H9 (cell line): ENCODE measurements around the gene JAML. TPM values are rescaled to one million over a fixed set of nuclear protein-coding genes. Genes with fewer than 3 reads are reported as not detected.

ENCODE experiments used
- DNase-seq: peaks from one replicate; pipeline ENCODE4 v3.0.0-alpha.2; 2017
- H2AFZ ChIP-seq: one replicate; pipeline ENCODE4 v1.6.1; 2013; ENCODE audit warnings: mild to moderate bottlenecking, low read length, control low read depth, moderate library complexity
- H2AK5ac ChIP-seq: 2 replicates; pipeline ENCODE4 v1.6.1; 2013; ENCODE audit warnings: low read length, control low read depth, mixed read lengths; ENCODE audit not compliant: insufficient read length
- H2BK120ac ChIP-seq: one replicate; pipeline ENCODE4 v1.6.1; 2013; ENCODE audit warnings: low read depth, mild to moderate bottlenecking, low read length, control low read depth, inconsistent platforms; ENCODE audit not compliant: poor library complexity, severe bottlenecking
- H2BK12ac ChIP-seq: 2 replicates; pipeline ENCODE4 v1.6.1; 2013; ENCODE audit warnings: low read length, control low read depth, mixed read lengths, low read depth; ENCODE audit not compliant: insufficient read length
- H2BK15ac ChIP-seq: 2 replicates; pipeline ENCODE4 v1.6.1; 2013; ENCODE audit warnings: low read depth, low read length, control low read depth
- H2BK20ac ChIP-seq: one replicate; pipeline ENCODE4 v1.6.1; 2013; ENCODE audit warnings: low read depth, mild to moderate bottlenecking, low read length, control low read depth, inconsistent platforms; ENCODE audit not compliant: poor library complexity, severe bottlenecking
- H2BK5ac ChIP-seq: 2 replicates; pipeline ENCODE4 v1.6.1; 2013; ENCODE audit warnings: low read length, control low read depth, mixed read lengths; ENCODE audit not compliant: insufficient read length
- H3K14ac ChIP-seq: 2 replicates; pipeline ENCODE4 v1.6.1; 2013; ENCODE audit warnings: low read length, control low read depth; ENCODE audit not compliant: insufficient read depth
- H3K18ac ChIP-seq: 2 replicates; pipeline ENCODE4 v1.6.1; 2013; ENCODE audit warnings: low read depth, mild to moderate bottlenecking, mixed read lengths, low read length, control low read depth; ENCODE audit not compliant: insufficient read length
- H3K23ac ChIP-seq: 2 replicates; pipeline ENCODE4 v1.6.1; 2013; ENCODE audit warnings: low read length, control low read depth, mixed read lengths, low read depth; ENCODE audit not compliant: insufficient read length
- H3K23me2 ChIP-seq: 2 replicates; pipeline ENCODE4 v1.6.1; 2013; ENCODE audit warnings: low read depth, mild to moderate bottlenecking, mixed read lengths, low read length, control low read depth; ENCODE audit not compliant: insufficient read length, poor library complexity, severe bottlenecking
- H3K27ac ChIP-seq: 2 replicates; pipeline ENCODE4 v1.5.1; 2013; ENCODE audit warnings: low read length, control low read depth, mixed read lengths, low read depth; ENCODE audit not compliant: insufficient read length
- H3K27me3 ChIP-seq: 2 replicates; pipeline ENCODE4 v1.6.1; 2013; ENCODE audit warnings: low read length, control low read depth, inconsistent platforms; ENCODE audit not compliant: insufficient read depth
- H3K4ac ChIP-seq: 2 replicates; pipeline ENCODE4 v1.6.1; 2013; ENCODE audit warnings: low read depth, mild to moderate bottlenecking, control low read depth, inconsistent platforms, low read length, moderate library complexity
- H3K4me1 ChIP-seq: 2 replicates; pipeline ENCODE4 v1.6.1; 2013; ENCODE audit warnings: low read length, control low read depth, inconsistent platforms; ENCODE audit not compliant: insufficient read depth
- H3K4me2 ChIP-seq: 2 replicates; pipeline ENCODE4 v1.6.1; 2013; ENCODE audit warnings: low read length, control low read depth, mixed read lengths; ENCODE audit not compliant: insufficient read length, insufficient read depth
- H3K56ac ChIP-seq: 2 replicates; pipeline ENCODE4 v1.6.1; 2013; ENCODE audit warnings: low read depth, mild to moderate bottlenecking, mixed read lengths, low read length, control low read depth; ENCODE audit not compliant: insufficient read length
- H3K79me1 ChIP-seq: 2 replicates; pipeline ENCODE4 v1.6.1; 2013; ENCODE audit warnings: low read depth, mild to moderate bottlenecking, moderate library complexity, low read length, control low read depth, inconsistent platforms; ENCODE audit not compliant: insufficient read depth, poor library complexity, severe bottlenecking
- H3K79me2 ChIP-seq: 2 replicates; pipeline ENCODE4 v1.6.1; 2013; ENCODE audit warnings: low read length, control low read depth, inconsistent platforms; ENCODE audit not compliant: insufficient read depth
- H3K9ac ChIP-seq: 2 replicates; pipeline ENCODE4 v1.6.1; 2013; ENCODE audit warnings: low read length, control low read depth, mixed read lengths; ENCODE audit not compliant: insufficient read length; ENCODE audit errors: extremely low read depth
- H3K9me3 ChIP-seq: one replicate; pipeline ENCODE4 v1.6.1; 2013; ENCODE audit warnings: low read depth, low read length, inconsistent platforms; ENCODE audit not compliant: control insufficient read depth
- H3T11ph ChIP-seq: one replicate; pipeline ENCODE4 v1.6.1; 2013; ENCODE audit warnings: mild to moderate bottlenecking, low read length, control low read depth, inconsistent platforms
- H4K20me1 ChIP-seq: one replicate; pipeline ENCODE4 v1.6.1; 2013; ENCODE audit not compliant: control insufficient read depth, insufficient read length, insufficient read depth
- H4K5ac ChIP-seq: 2 replicates; pipeline ENCODE4 v1.6.1; 2013; ENCODE audit warnings: low read depth, mild to moderate bottlenecking, mixed read lengths, low read length, control low read depth; ENCODE audit not compliant: insufficient read length
- H4K8ac ChIP-seq: replicated peaks from 2 replicates; pipeline ENCODE4 v1.6.1; 2013; ENCODE audit warnings: low read length, control low read depth, mixed read lengths, low read depth; ENCODE audit not compliant: insufficient read length
- H4K91ac ChIP-seq: 2 replicates; pipeline ENCODE4 v1.6.1; 2013; ENCODE audit warnings: low read depth, mild to moderate bottlenecking, moderate library complexity, mixed read lengths, low read length, control low read depth; ENCODE audit not compliant: insufficient read length
- H3K27ac Mint-ChIP-seq, 3 experiments: 2 replicates in 2 of 3; 3 replicates in 1 of 3; pipeline ENCODE4 v1.8.0; 2020 to 2021; ENCODE audit warnings: mixed read lengths in 3 of 3, mild to moderate bottlenecking in 1 of 3, moderate library complexity in 1 of 3
- H3K27me3 Mint-ChIP-seq: 2 replicates; pipeline ENCODE4 v1.8.0; 2021; ENCODE audit warnings: low read depth, mild to moderate bottlenecking, moderate library complexity, mixed read lengths
- H3K36me3 Mint-ChIP-seq, 3 experiments: 2 replicates in 2 of 3; 3 replicates in 1 of 3; pipeline ENCODE4 v1.8.0; 2020 to 2021; ENCODE audit warnings: low read depth in 3 of 3, mixed read lengths in 3 of 3; ENCODE audit not compliant: insufficient read depth in 1 of 3
- H3K4me1 Mint-ChIP-seq, 2 experiments: 2 replicates each; pipeline ENCODE4 v1.8.0; 2020; ENCODE audit warnings: mixed read lengths in 2 of 2
- H3K4me3 Mint-ChIP-seq, 2 experiments: 2 replicates in 1 of 2; 3 replicates in 1 of 2; pipeline ENCODE4 v1.8.0; 2020 to 2021; ENCODE audit warnings: mild to moderate bottlenecking in 2 of 2, mixed read lengths in 2 of 2, moderate library complexity in 1 of 2
- H3K9me3 Mint-ChIP-seq, 2 experiments: 2 replicates in 1 of 2; 3 replicates in 1 of 2; pipeline ENCODE4 v1.8.0; 2020; ENCODE audit warnings: mild to moderate bottlenecking in 2 of 2, mixed read lengths in 2 of 2, moderate library complexity in 1 of 2
- WGBS: extraction: QIAGEN DNeasy Blood & Tissue Kit; methylation state at CpG from one replicate; pipeline ENCODE4 v1.1.7; 2013; ENCODE audit warnings: missing lambda C conversion rate, low lambda C conversion rate, mixed read lengths; ENCODE audit not compliant: insufficient read length; ENCODE audit errors: extremely low coverage; 5-methylcytosine and 5-hydroxymethylcytosine counted together
- total RNA-seq: library from RNA; stranded (reverse); gene quantifications from 2 replicates; pipeline ENCODE4 v1.2.1, GENCODE V29; 2021
- TF ChIP-seq, protein P1 (sequence below): fragments of 200-600 bp; sonication (generic); conservative IDR thresholded peaks from 3 replicates; pipeline ENCODE4 v1.8.0; 2021; ENCODE audit warnings: antibody characterized with exemption, mild to moderate bottlenecking

Gene JAML
- total RNA-seq, 1 experiment from 2014 or later = 0.48 TPM

GRCh38 chr11:118200497-118200896 is 24.3 kb downstream of the JAML start:
- no peak overlapping the region for H3K14ac ChIP-seq
- no peak overlapping the region for H3K4me2 ChIP-seq
- H3K23me2 ChIP-seq = no peaks in the 10 kb centered on the region
- H3K27me3 ChIP-seq = no peaks in the 10 kb centered on the region
- H3K27ac ChIP-seq = no peak overlapping the region
- no peak for DNase-seq
- H3K56ac ChIP-seq = no peak overlapping the region
- no peak overlapping the region for H3K9ac ChIP-seq
- Mint-ChIP-seq H3K4me3 (no peak overlapping the region), H3K27me3 (peaks cover 7% of the 10 kb centered on the region), H3K9me3 (no peaks in the 10 kb centered on the region; a peak in 1 of 5 replicates), H3K36me3 (no peaks in the 10 kb centered on the region), H3K4me1 (peaks cover 22% of the 10 kb centered on the region in 2 experiments), H3K27ac (no peak overlapping the region)
- H3K79me2 ChIP-seq = no peaks in the 10 kb centered on the region
- H2AK5ac ChIP-seq = no peak overlapping the region
- H2BK20ac ChIP-seq = no peak overlapping the region
- no peaks in the 10 kb centered on the region for H4K20me1 ChIP-seq
- no peak overlapping the region for H3K23ac ChIP-seq
- no peak overlapping the region for H4K8ac ChIP-seq
- TF ChIP-seq, protein P1, sequence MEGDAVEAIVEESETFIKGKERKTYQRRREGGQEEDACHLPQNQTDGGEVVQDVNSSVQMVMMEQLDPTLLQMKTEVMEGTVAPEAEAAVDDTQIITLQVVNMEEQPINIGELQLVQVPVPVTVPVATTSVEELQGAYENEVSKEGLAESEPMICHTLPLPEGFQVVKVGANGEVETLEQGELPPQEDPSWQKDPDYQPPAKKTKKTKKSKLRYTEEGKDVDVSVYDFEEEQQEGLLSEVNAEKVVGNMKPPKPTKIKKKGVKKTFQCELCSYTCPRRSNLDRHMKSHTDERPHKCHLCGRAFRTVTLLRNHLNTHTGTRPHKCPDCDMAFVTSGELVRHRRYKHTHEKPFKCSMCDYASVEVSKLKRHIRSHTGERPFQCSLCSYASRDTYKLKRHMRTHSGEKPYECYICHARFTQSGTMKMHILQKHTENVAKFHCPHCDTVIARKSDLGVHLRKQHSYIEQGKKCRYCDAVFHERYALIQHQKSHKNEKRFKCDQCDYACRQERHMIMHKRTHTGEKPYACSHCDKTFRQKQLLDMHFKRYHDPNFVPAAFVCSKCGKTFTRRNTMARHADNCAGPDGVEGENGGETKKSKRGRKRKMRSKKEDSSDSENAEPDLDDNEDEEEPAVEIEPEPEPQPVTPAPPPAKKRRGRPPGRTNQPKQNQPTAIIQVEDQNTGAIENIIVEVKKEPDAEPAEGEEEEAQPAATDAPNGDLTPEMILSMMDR = no peak
- no peaks in the 10 kb centered on the region for H3K9me3 ChIP-seq
- H2AFZ ChIP-seq = no peak overlapping the region
- no peak overlapping the region for H3K18ac ChIP-seq
- H4K91ac ChIP-seq = no peak overlapping the region
- no CpG with 5 or more reads among the region's 5 CpGs for WGBS
- H4K5ac ChIP-seq = no peak overlapping the region
- H2BK120ac ChIP-seq = no peak overlapping the region
- H3K4me1 ChIP-seq = no peaks in the 10 kb centered on the region
- H2BK5ac ChIP-seq = no peak overlapping the region
- H2BK12ac ChIP-seq = no peak overlapping the region
- no peak overlapping the region for H3K4ac ChIP-seq
- no peak overlapping the region for H3T11ph ChIP-seq
- no peaks in the 10 kb centered on the region for H3K79me1 ChIP-seq
- H2BK15ac ChIP-seq = no peak overlapping the region
